B cell (primary cell): ENCODE results near the gene TMEM132D. TPM values are rescaled to one million over a fixed set of nuclear protein-coding genes. Genes with fewer than 3 reads are reported as not detected.

Source experiments
- ATAC-seq: fragments of 200-7000 bp; cut with Tn5 transposase; one replicate; pipeline ENCODE4 v1.10.0; 2021; ENCODE audit warnings: low read depth, mild to moderate bottlenecking, moderate number of reproducible peaks, moderate library complexity
- CTCF ChIA-PET: fragments of 350-600 bp; sonication (Branson Sonifier 250); formaldehyde crosslinking; loops from one replicate; lab custom pipeline; 2021; ENCODE audit warnings: antibody characterized with exemption, inconsistent platforms; lab: Charles Lee
- POLR2A ChIA-PET: fragments of 350-600 bp; sonication (Branson Sonifier 250); formaldehyde crosslinking; loops from one replicate; lab custom pipeline; 2021; ENCODE audit warnings: antibody characterized with exemption; lab: Charles Lee
- DNase-seq: peaks from one replicate; pipeline ENCODE4 v3.0.0; 2013
- H2AFZ ChIP-seq: 2 replicates; pipeline ENCODE4 v1.6.1; 2012; ENCODE audit warnings: mild to moderate bottlenecking, low read depth, low read length; ENCODE audit not compliant: insufficient read depth, poor library complexity, severe bottlenecking
- H3K27ac ChIP-seq, 2 donors: 1 replicate in 1 of 2; 2 replicates in 1 of 2; pipeline ENCODE4 v1.5.1; 2012 to 2013; ENCODE audit warnings: low read length in 2 of 2, mild to moderate bottlenecking in 2 of 2, moderate library complexity in 1 of 2
- H3K27me3 ChIP-seq, 4 experiments: fragments of 200-600 bp in 1 of 4; sonication (generic) in 1 of 4; replicated peaks in 1 of 4; 1 replicate in 2 of 4; 2 replicates in 2 of 4; pipeline versions ENCODE4 v1.6.1 to v1.7.0; 2013 to 2016; ENCODE audit warnings: low read length in 3 of 4, mild to moderate bottlenecking in 2 of 4, mixed read lengths in 1 of 4, moderate library complexity in 1 of 4; ENCODE audit not compliant: insufficient read depth in 4 of 4, control insufficient read depth in 3 of 4; ENCODE audit errors: control extremely low read depth in 1 of 4
- H3K36me3 ChIP-seq, 2 experiments: replicated peaks in 1 of 2; 1 replicate in 1 of 2; 2 replicates in 1 of 2; pipeline versions ENCODE4 v1.6.1 to v1.7.1; 2013; ENCODE audit warnings: low read length in 1 of 2; ENCODE audit not compliant: insufficient read depth in 2 of 2, control insufficient read depth in 1 of 2; ENCODE audit errors: control extremely low read depth in 1 of 2, extremely low read depth in 1 of 2
- H3K4me1 ChIP-seq, 2 donors: fragments of 200-600 bp in 1 of 2; sonication (generic) in 1 of 2; 1 replicate in 1 of 2; 2 replicates in 1 of 2; pipeline versions ENCODE4 v1.5.1 to v1.6.1; 2013 to 2017; ENCODE audit warnings: low read length in 2 of 2; ENCODE audit not compliant: control insufficient read depth in 2 of 2, insufficient read depth in 2 of 2
- H3K4me2 ChIP-seq: replicated peaks from 2 replicates; pipeline ENCODE3; 2012; ENCODE audit warnings: mild to moderate bottlenecking, low read depth, low read length; ENCODE audit not compliant: poor library complexity, severe bottlenecking
- H3K4me3 ChIP-seq, 5 experiments: fragments of 200-600 bp in 1 of 5; sonication (generic) in 1 of 5; 1 replicate in 3 of 5; 2 replicates in 2 of 5; pipeline versions ENCODE4 v1.5.1 to v1.7.0; 2011 to 2016; ENCODE audit warnings: low read length in 4 of 5, mild to moderate bottlenecking in 4 of 5, low read depth in 2 of 5, control low read depth in 1 of 5, moderate library complexity in 1 of 5; ENCODE audit not compliant: insufficient read depth in 1 of 5; ENCODE audit errors: control extremely low read depth in 1 of 5, extremely low read depth in 1 of 5
- H3K79me2 ChIP-seq: fragments of 200-600 bp; sonication (generic); one replicate; pipeline ENCODE4 v1.6.0; 2016; ENCODE audit warnings: low read length; ENCODE audit not compliant: control insufficient read depth, insufficient read depth
- H3K9ac ChIP-seq: fragments of 200-600 bp; sonication (generic); 2 replicates; pipeline ENCODE4 v1.6.1; 2017; ENCODE audit warnings: mild to moderate bottlenecking, low read length, moderate library complexity
- H3K9me3 ChIP-seq, 3 donors: one replicate each; pipeline versions ENCODE4 v1.6.1 to v1.7.1; 2013; ENCODE audit warnings: low read length in 2 of 3; ENCODE audit not compliant: control insufficient read depth in 2 of 3, insufficient read depth in 1 of 3; ENCODE audit errors: control extremely low read depth in 1 of 3
- H4K20me1 ChIP-seq: 2 replicates; pipeline ENCODE4 v1.6.0; 2012; ENCODE audit warnings: mild to moderate bottlenecking, low read length; ENCODE audit not compliant: insufficient read depth, control insufficient read depth, poor library complexity, severe bottlenecking
- H3K27ac Mint-ChIP-seq: one replicate; pipeline ENCODE4 v1.8.0; 2021; ENCODE audit warnings: mixed read lengths
- H3K27me3 Mint-ChIP-seq: one replicate; pipeline ENCODE4 v1.8.0; 2021; ENCODE audit warnings: mixed read lengths
- H3K4me1 Mint-ChIP-seq: one replicate; pipeline ENCODE4 v1.8.0; 2021; ENCODE audit warnings: mixed read lengths
- H3K4me3 Mint-ChIP-seq: one replicate; pipeline ENCODE4 v1.8.0; 2021; ENCODE audit warnings: mixed read lengths
- H3K9me3 Mint-ChIP-seq: one replicate; pipeline ENCODE4 v1.8.0; 2022; ENCODE audit warnings: mixed read lengths; ENCODE audit not compliant: insufficient read depth
- EZH2 ChIP-seq: IDR thresholded peaks from 2 replicates; pipeline ENCODE4 v1.6.1; 2012; ENCODE audit warnings: borderline replicate concordance, low read depth, mild to moderate bottlenecking, moderate library complexity, low read length; ENCODE audit not compliant: insufficient read depth, poor library complexity, severe bottlenecking
- whole genome bisulfite sequencing: methylation state at CpG from one replicate; pipeline ENCODE4 v1.1.5; 2013; ENCODE audit warnings: missing lambda C conversion rate; ENCODE audit not compliant: insufficient coverage; 5-methylcytosine and 5-hydroxymethylcytosine counted together
- intact Hi-C: fragments of 100-400 bp; cut with micrococcal nuclease; formaldehyde crosslinking; loops from one replicate; pipeline ENCODE4 v1.10.0; 2022
- polyA plus RNA-seq: library from polyadenylated mRNA; depleted of rRNA; stranded (reverse); fragments of >200 nt; gene quantifications from 2 replicates; pipeline ENCODE4 v1.2.3, GENCODE V29; 2012
- total RNA-seq, 2 donors: library from RNA; stranded (reverse); fragments of 120-200 nt in 1 of 2; gene quantifications; 1 replicate in 1 of 2; 2 replicates in 1 of 2; pipeline versions ENCODE4 v1.2.3 to v1.2.4, GENCODE V29; 2013 to 2022
- TF ChIP-seq, protein P1 (sequence below): fragments of 200-600 bp; IDR thresholded peaks from one replicate; pipeline ENCODE4 v1.8.0; 2022; ENCODE audit warnings: antibody characterized with exemption, mild to moderate bottlenecking

Gene TMEM132D
- total and polyA plus RNA-seq, 2 donors (not counting 1 experiment from before 2014, with no cell fraction given) = not detected

DNA sequence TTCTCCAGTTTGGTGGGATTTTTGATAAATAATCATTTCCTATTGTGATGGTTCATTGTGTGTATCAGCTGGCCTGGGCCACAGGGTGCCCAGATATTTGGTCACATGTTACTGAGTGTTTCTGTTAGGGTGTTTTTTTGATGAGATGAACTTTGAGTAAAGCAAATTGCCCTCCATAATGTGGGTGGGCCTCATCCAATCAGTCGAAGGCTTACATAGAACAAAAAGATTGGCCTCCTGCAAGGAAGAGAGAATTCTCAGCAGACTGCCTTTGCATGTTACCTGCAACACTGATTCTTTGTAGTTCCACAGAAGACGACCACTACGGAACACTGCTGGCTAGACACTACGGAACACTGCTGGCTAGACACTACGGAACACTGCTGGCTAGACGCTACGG, 609.0 kb downstream of the TMEM132D start:
- Mint-ChIP-seq H3K27ac (no peak overlapping the region), H3K4me1 (no peaks in the 10 kb centered on the region), H3K9me3 (peaks cover 6% of the 10 kb centered on the region), H3K4me3 (no peak overlapping the region), H3K27me3 (no peaks in the 10 kb centered on the region)
- Histone ChIP-seq H3K79me2 (no peaks in the 10 kb centered on the region), H3K36me3 (no peaks in the 10 kb centered on the region), H3K27me3 (no peaks in the 10 kb centered on the region), H3K4me2 (no peak overlapping the region), H3K9me3 (peaks cover 0 to 14% (median 0%) of the 10 kb centered on the region in 3 donors), H2AFZ (no peak overlapping the region), H4K20me1 (no peaks in the 10 kb centered on the region), H3K9ac (no peak overlapping the region), H3K4me1 (no peaks in the 10 kb centered on the region), H3K27ac (no peak overlapping the region), H3K4me3 (no peak overlapping the region)
- no peak for TF ChIP-seq EZH2
- TF ChIP-seq, protein P1, sequence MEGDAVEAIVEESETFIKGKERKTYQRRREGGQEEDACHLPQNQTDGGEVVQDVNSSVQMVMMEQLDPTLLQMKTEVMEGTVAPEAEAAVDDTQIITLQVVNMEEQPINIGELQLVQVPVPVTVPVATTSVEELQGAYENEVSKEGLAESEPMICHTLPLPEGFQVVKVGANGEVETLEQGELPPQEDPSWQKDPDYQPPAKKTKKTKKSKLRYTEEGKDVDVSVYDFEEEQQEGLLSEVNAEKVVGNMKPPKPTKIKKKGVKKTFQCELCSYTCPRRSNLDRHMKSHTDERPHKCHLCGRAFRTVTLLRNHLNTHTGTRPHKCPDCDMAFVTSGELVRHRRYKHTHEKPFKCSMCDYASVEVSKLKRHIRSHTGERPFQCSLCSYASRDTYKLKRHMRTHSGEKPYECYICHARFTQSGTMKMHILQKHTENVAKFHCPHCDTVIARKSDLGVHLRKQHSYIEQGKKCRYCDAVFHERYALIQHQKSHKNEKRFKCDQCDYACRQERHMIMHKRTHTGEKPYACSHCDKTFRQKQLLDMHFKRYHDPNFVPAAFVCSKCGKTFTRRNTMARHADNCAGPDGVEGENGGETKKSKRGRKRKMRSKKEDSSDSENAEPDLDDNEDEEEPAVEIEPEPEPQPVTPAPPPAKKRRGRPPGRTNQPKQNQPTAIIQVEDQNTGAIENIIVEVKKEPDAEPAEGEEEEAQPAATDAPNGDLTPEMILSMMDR = no peak
- POLR2A ChIA-PET = no interaction called here
- intact Hi-C loops = no loop called here
- CTCF ChIA-PET = no interaction called here
- DNase-seq = no peak
- WGBS = 96% methylated on average over 7 of the region's 7 CpGs
- no peak for ATAC-seq

DNA sequence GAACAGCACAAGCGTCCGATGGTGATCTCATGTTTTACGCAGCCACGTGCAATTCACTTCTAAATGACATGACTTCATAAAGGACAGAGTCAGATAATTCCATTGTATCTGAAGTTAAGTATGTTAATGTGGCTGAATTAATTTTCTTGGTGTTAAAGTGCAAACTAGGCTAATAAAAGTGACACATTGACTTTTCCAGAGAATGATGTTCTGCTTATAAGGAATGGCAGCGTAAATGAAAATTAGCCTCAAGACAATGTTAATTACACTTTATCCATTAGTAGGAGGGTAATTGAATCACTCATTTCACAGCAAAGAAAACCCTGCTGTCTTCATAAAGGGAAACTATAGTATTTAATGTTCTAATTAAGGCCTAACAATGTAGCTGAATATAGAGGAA, 624.1 kb downstream of the TMEM132D start:
- Mint-ChIP-seq H3K4me1 (no peaks in the 10 kb centered on the region), H3K27ac (no peak overlapping the region), H3K27me3 (no peaks in the 10 kb centered on the region), H3K9me3 (no peaks in the 10 kb centered on the region), H3K4me3 (no peak overlapping the region)
- Histone ChIP-seq H3K4me2 (no peak overlapping the region), H3K4me1 (no peaks in the 10 kb centered on the region), H2AFZ (no peak overlapping the region), H4K20me1 (no peaks in the 10 kb centered on the region), H3K9ac (no peak overlapping the region), H3K27ac (no peak overlapping the region), H3K4me3 (no peak overlapping the region), H3K36me3 (no peaks in the 10 kb centered on the region), H3K9me3 (peaks cover 0 to 8% (median 0%) of the 10 kb centered on the region in 3 donors), H3K79me2 (no peaks in the 10 kb centered on the region), H3K27me3 (no peaks in the 10 kb centered on the region)
- no peak for DNase-seq
- POLR2A ChIA-PET = no interaction called here
- no peak for ATAC-seq
- intact Hi-C loops = no loop called here
- WGBS = no CpG with 5 or more reads among the region's 5 CpGs
- TF ChIP-seq EZH2 = no peak
- TF ChIP-seq, protein P1 = no peak
- CTCF ChIA-PET = no interaction called here
